Lung (tissue), 12 donors: ENCODE data around the gene MICA. TPM values are rescaled to one million over a fixed set of nuclear protein-coding genes. Genes with fewer than 3 reads are reported as not detected.

ENCODE experiments used
- ATAC-seq: fragments of 200-7000 bp; cut with Tn5 transposase; one replicate; pipeline ENCODE4 v1.9.1; 2020; ENCODE audit warnings: moderate number of reproducible peaks; ENCODE audit not compliant: insufficient read depth, low FRiP score
- DNase-seq, 3 donors: peaks; one replicate each; pipeline ENCODE4 v3.0.0-alpha.2; 2013 to 2017
- H3K27ac ChIP-seq, 2 donors: one replicate each; pipeline ENCODE4 v1.5.1; 2013; ENCODE audit warnings: mild to moderate bottlenecking in 2 of 2, moderate library complexity in 2 of 2, control low read depth in 1 of 2, inconsistent platforms in 1 of 2, low read depth in 1 of 2, low read length in 1 of 2
- H3K27me3 ChIP-seq, 3 donors: one replicate each; pipeline ENCODE4 v1.5.1; 2013; ENCODE audit warnings: low read length in 2 of 3; ENCODE audit not compliant: control insufficient read depth in 3 of 3, insufficient read depth in 3 of 3
- H3K36me3 ChIP-seq, 4 donors: one replicate each; pipeline ENCODE4 v1.5.1; 2013; ENCODE audit warnings: low read length in 4 of 4, mild to moderate bottlenecking in 1 of 4, moderate library complexity in 1 of 4; ENCODE audit not compliant: control insufficient read depth in 4 of 4, insufficient read depth in 4 of 4
- H3K4me1 ChIP-seq, 5 donors: one replicate each; pipeline ENCODE4 v1.5.1; 2013; ENCODE audit warnings: low read length in 5 of 5, mild to moderate bottlenecking in 2 of 5, moderate library complexity in 1 of 5; ENCODE audit not compliant: control insufficient read depth in 5 of 5, insufficient read depth in 5 of 5
- H3K4me3 ChIP-seq: one replicate; pipeline ENCODE4 v1.5.1; 2013; ENCODE audit warnings: mild to moderate bottlenecking, control low read depth, moderate library complexity
- H3K9ac ChIP-seq, 2 donors: one replicate each; pipeline ENCODE4 v1.5.1; 2013; ENCODE audit warnings: low read length in 2 of 2, control low read depth in 1 of 2; ENCODE audit not compliant: insufficient read depth in 1 of 2
- H3K9me3 ChIP-seq, 4 donors: one replicate each; pipeline ENCODE4 v1.5.1; 2013; ENCODE audit warnings: low read length in 3 of 4, mild to moderate bottlenecking in 1 of 4, moderate library complexity in 1 of 4; ENCODE audit not compliant: control insufficient read depth in 4 of 4, insufficient read depth in 3 of 4
- WGBS, 2 donors: extraction: QIAGEN DNeasy Blood & Tissue Kit; methylation state at CpG; one replicate each; pipeline ENCODE4 v1.1.7; 2013; 5-methylcytosine and 5-hydroxymethylcytosine counted together
- polyA plus RNA-seq, 2 donors: library from polyadenylated mRNA; stranded (reverse); fragments of 200-250 nt; gene quantifications; one replicate each; pipeline ENCODE4 v1.2.1, GENCODE V29; 2013
- total RNA-seq, 2 donors: library from RNA; depleted of rRNA in 1 of 2; stranded (reverse); fragments of >200 nt in 1 of 2; gene quantifications; one replicate each; pipeline ENCODE4 v1.2.1, GENCODE V29; 2014 to 2021
- TF ChIP-seq, protein P1 (sequence below): IDR thresholded peaks from 2 replicates; pipeline ENCODE4 v1.5.1; 2012; ENCODE audit warnings: mild to moderate bottlenecking; ENCODE audit errors: control extremely low read depth, extremely low read depth
- donor health status: control.
- donor health status: control.
- donor health status: Bipolar disorder and iron deficiency.
- donor health status: healthy.
- donor health status: DM: yes; HTN: yes; CAD: no.

Gene MICA
- total and polyA plus RNA-seq, 4 donors = 16.5 to 48.2 (median 27.8) TPM

DNA sequence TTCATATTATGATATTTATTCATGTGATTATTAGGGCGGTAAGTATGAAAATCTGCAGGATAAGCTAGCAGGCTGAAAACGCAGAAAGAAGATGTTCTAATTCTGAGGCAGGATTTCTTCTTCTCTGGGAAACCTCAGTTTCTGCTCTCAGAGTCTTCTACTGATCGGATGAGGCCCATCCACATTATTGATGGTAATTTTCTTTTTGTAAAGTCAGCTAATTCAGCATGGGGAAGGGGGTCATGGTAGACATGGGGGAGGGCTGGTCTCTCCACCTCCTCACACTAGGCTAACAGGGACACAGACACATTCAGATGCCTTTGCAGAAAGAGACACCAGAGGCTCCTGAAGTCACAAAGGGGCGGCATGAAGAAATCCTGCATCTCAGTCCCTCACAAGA is 21.7 kb upstream of the MICA start:
- H3K9me3 ChIP-seq = peaks cover 0 to 3% (median 0%) of the 10 kb centered on the region in 4 donors
- TF ChIP-seq, protein P1, sequence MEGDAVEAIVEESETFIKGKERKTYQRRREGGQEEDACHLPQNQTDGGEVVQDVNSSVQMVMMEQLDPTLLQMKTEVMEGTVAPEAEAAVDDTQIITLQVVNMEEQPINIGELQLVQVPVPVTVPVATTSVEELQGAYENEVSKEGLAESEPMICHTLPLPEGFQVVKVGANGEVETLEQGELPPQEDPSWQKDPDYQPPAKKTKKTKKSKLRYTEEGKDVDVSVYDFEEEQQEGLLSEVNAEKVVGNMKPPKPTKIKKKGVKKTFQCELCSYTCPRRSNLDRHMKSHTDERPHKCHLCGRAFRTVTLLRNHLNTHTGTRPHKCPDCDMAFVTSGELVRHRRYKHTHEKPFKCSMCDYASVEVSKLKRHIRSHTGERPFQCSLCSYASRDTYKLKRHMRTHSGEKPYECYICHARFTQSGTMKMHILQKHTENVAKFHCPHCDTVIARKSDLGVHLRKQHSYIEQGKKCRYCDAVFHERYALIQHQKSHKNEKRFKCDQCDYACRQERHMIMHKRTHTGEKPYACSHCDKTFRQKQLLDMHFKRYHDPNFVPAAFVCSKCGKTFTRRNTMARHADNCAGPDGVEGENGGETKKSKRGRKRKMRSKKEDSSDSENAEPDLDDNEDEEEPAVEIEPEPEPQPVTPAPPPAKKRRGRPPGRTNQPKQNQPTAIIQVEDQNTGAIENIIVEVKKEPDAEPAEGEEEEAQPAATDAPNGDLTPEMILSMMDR = no peak
- 66 to 69% methylated on average over 4 of the region's 4 CpGs for WGBS, 2 donors
- peaks cover 0 to 8% (median 0%) of the 10 kb centered on the region in 5 donors for H3K4me1 ChIP-seq
- H3K27ac ChIP-seq = no peak overlapping the region
- DNase-seq = no peak
- H3K9ac ChIP-seq = no peak overlapping the region
- H3K36me3 ChIP-seq = peaks cover 0 to under 1% (median 0%) of the 10 kb centered on the region in 4 donors
- no peak overlapping the region for H3K4me3 ChIP-seq
- no peak for ATAC-seq
- peaks cover 0 to 11% (median 4%) of the 10 kb centered on the region in 3 donors for H3K27me3 ChIP-seq

DNA sequence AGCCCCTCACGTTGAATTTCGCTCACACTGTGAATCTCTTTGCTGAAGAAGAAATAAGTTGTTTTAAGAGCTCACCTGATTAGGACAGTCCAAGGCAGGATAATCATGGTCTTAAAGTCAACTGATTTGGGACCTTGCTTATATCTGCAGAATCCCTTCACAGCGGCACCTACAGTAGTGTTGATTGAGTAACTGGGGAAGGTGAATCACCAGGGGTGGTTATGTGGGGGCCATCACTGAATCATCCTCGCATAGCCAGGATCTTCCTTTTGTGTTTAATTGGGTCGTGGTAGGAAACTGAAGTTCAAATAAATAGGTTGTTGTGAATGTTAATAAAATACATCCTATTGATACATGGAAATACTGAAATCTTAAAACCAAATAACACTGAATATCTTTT is 20.2 kb upstream of the MICA start:
- Histone ChIP-seq H3K27me3 (peaks cover 0 to 9% (median 3%) of the 10 kb centered on the region in 3 donors), H3K9ac (no peak overlapping the region), H3K9me3 (peaks cover 0 to 3% (median 0%) of the 10 kb centered on the region in 4 donors), H3K4me1 (peaks cover 0 to 11% (median 0%) of the 10 kb centered on the region in 5 donors), H3K27ac (no peak overlapping the region), H3K4me3 (no peak overlapping the region), H3K36me3 (peaks cover 0 to 2% (median 0%) of the 10 kb centered on the region in 4 donors)
- ATAC-seq (no peak), DNase-seq (no peak)
- 69 to 71% methylated on average over 5 of the region's 5 CpGs for WGBS, 2 donors
- TF ChIP-seq, protein P1 = no peak

DNA sequence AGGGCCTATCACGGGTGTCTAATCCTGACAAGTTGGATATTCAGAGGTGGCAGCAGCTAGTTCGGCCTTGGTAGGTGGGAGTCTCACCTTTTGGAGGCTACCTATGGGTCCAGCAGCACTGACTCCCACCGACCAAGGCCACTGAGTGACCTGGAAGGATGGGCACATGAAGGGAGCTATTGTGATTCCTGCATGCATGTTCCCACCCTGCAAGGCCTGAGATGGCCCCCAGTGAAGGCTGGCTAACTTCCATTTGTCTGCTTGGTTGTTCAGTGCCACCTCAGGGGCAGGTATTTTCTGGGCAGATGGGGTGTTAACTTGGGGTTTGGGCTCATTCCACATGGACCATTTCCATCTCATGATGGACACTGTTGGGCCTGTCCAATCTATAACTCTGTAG is 18.4 kb upstream of the MICA start:
- Histone ChIP-seq H3K4me3 (no peak overlapping the region), H3K4me1 (peaks cover 0 to 10% (median 0%) of the 10 kb centered on the region in 5 donors), H3K9me3 (peaks cover 0 to 3% (median 0%) of the 10 kb centered on the region in 4 donors), H3K36me3 (peaks cover 0 to 2% (median 0%) of the 10 kb centered on the region in 4 donors), H3K27ac (no peak overlapping the region), H3K9ac (no peak overlapping the region), H3K27me3 (peaks cover 0 to 5% (median 3%) of the 10 kb centered on the region in 3 donors)
- no peak for ATAC-seq
- WGBS, 2 donors = 77 to 93% methylated on average over 3 of the region's 3 CpGs
- TF ChIP-seq, protein P1 = no peak
- DNase-seq = no peak

DNA sequence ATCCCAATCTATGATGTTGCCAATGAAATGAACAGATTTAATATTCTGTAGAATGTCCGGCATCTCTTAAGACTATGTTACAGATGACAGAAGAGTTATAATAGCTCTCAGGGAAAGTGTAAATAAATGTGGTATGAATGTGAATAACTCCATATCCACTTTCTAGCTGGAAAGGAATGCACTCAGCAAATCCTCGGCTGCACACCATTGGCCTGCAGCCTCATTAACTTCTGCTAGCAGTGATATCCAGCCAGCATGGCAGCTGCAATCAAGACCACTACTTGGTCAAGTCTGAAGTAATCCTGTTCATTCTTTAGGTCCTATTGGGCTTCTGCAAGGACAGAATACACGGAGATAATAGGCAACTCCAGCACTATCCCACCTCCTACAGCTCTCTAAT is 17.3 kb upstream of the MICA start:
- WGBS, 2 donors = 58 to 76% methylated on average over 3 of the region's 3 CpGs
- no peak overlapping the region for H3K9ac ChIP-seq
- peaks cover 0 to 3% (median 3%) of the 10 kb centered on the region in 3 donors for H3K27me3 ChIP-seq
- no peak overlapping the region for H3K27ac ChIP-seq
- peaks cover 0 to 3% (median 0%) of the 10 kb centered on the region in 4 donors for H3K9me3 ChIP-seq
- ATAC-seq = no peak
- H3K36me3 ChIP-seq = peaks cover 0 to 2% (median 0%) of the 10 kb centered on the region in 4 donors
- peaks cover 0 to 9% (median 0%) of the 10 kb centered on the region in 5 donors for H3K4me1 ChIP-seq
- peak in 2 of 3 donors; percentile 2 to 27 for DNase-seq
- no peak overlapping the region for H3K4me3 ChIP-seq
- TF ChIP-seq, protein P1 = no peak
